HG03159 (cell line): ENCODE measurements around the gene IFT88.

ENCODE experiments used
- ATAC-seq: cut with Tn5 transposase; IDR thresholded peaks from one replicate; pipeline ENCODE4 v1.9.1; 2021; ENCODE audit warnings: mild to moderate bottlenecking, moderate library complexity; ENCODE audit not compliant: unreplicated experiment

The IFT88 gene

GRCh38 chr13:20565115-20565736, 1.7 kb upstream of the IFT88 start:
- no peak for ATAC-seq

GRCh38 chr13:20566468-20566897, 474 bp upstream of the IFT88 start:
- ATAC-seq: no peak

GRCh38 chr13:20567881-20568528, 1.0 kb downstream of the IFT88 start:
- no peak for ATAC-seq

- no peak for ATAC-seq
Measured at GRCh38 chr13:20570517-20570916, 3.6 kb downstream of the IFT88 start.

- ATAC-seq: no peak
Measured at GRCh38 chr13:20571676-20572075, 4.7 kb downstream of the IFT88 start.

- ATAC-seq: no peak
Measured at GRCh38 chr13:20573186-20573585, 6.2 kb downstream of the IFT88 start.

GRCh38 chr13:20573636-20574035, 6.7 kb downstream of the IFT88 start:
- ATAC-seq: no peak

GRCh38 chr13:20579191-20579590, 12.2 kb downstream of the IFT88 start:
- ATAC-seq: no peak

GRCh38 chr13:20580257-20580656, 13.3 kb downstream of the IFT88 start:
- no peak for ATAC-seq

- no peak for ATAC-seq
Measured at GRCh38 chr13:20582026-20582425, 15.1 kb downstream of the IFT88 start.

GRCh38 chr13:20583803-20584293, 16.9 kb downstream of the IFT88 start:
- ATAC-seq: no peak

GRCh38 chr13:20585371-20585770, 18.4 kb downstream of the IFT88 start:
- ATAC-seq: no peak

GRCh38 chr13:20588529-20589110, 21.7 kb downstream of the IFT88 start:
- ATAC-seq: no peak

GRCh38 chr13:20590561-20590960, 23.6 kb downstream of the IFT88 start:
- no peak for ATAC-seq

GRCh38 chr13:20592606-20593005, 25.6 kb downstream of the IFT88 start:
- no peak for ATAC-seq

- no peak for ATAC-seq
Measured at GRCh38 chr13:20594280-20594679, 27.3 kb downstream of the IFT88 start.

GRCh38 chr13:20607015-20607414, 40.1 kb downstream of the IFT88 start:
- ATAC-seq: no peak

GRCh38 chr13:20608438-20609020, 41.6 kb downstream of the IFT88 start:
- ATAC-seq: no peak

- no peak for ATAC-seq
Measured at GRCh38 chr13:20609145-20609544, 42.2 kb downstream of the IFT88 start.

- ATAC-seq: no peak
Measured at GRCh38 chr13:20610006-20610405, 43.0 kb downstream of the IFT88 start.

- no peak for ATAC-seq
Measured at GRCh38 chr13:20616059-20616797, 49.3 kb downstream of the IFT88 start.
